Natural killer cell (primary cell): ENCODE measurements around the gene CENPO. TPM values are rescaled to one million over a fixed set of nuclear protein-coding genes. Genes with fewer than 3 reads are reported as not detected.

Source experiments
- ATAC-seq, 3 donors: fragments of 150-1000 bp in 2 of 3; fragments of 200-7000 bp in 1 of 3; cut with Tn5 transposase; 1 replicate in 1 of 3; 2 replicates in 2 of 3; pipeline ENCODE4 v1.10.0; 2021; ENCODE audit warnings: mild to moderate bottlenecking in 2 of 3, moderate library complexity in 2 of 3
- DNase-seq, 2 donors: peaks; one replicate each; pipeline versions ENCODE4 v3.0.0 to v3.0.0-alpha.2; 2013 to 2021; ENCODE audit warnings: mixed read lengths in 1 of 2
- H3K27ac ChIP-seq: one replicate; pipeline ENCODE4 v1.5.1; 2013; ENCODE audit warnings: mild to moderate bottlenecking, low read length
- H3K27me3 ChIP-seq: one replicate; pipeline ENCODE4 v1.6.1; 2013; ENCODE audit warnings: low read length; ENCODE audit not compliant: control insufficient read depth, insufficient read depth
- H3K36me3 ChIP-seq: one replicate; pipeline ENCODE4 v1.6.1; 2013; ENCODE audit warnings: low read length; ENCODE audit not compliant: control insufficient read depth, insufficient read depth
- H3K4me1 ChIP-seq: one replicate; pipeline ENCODE4 v1.6.1; 2013; ENCODE audit warnings: low read length; ENCODE audit not compliant: control insufficient read depth, insufficient read depth
- H3K4me3 ChIP-seq: one replicate; pipeline ENCODE4 v1.5.1; 2013; ENCODE audit warnings: low read length
- H3K9me3 ChIP-seq: one replicate; pipeline ENCODE4 v1.6.1; 2013; ENCODE audit warnings: low read length; ENCODE audit not compliant: control insufficient read depth, insufficient read depth
- H3K27ac Mint-ChIP-seq, 2 donors: one replicate each; pipeline ENCODE4 v1.8.0; 2022; ENCODE audit warnings: mild to moderate bottlenecking in 2 of 2, mixed read lengths in 2 of 2, moderate library complexity in 1 of 2
- H3K27me3 Mint-ChIP-seq, 2 donors: one replicate each; pipeline ENCODE4 v1.8.0; 2022; ENCODE audit warnings: low read depth in 2 of 2, mixed read lengths in 2 of 2
- H3K36me3 Mint-ChIP-seq: one replicate; pipeline ENCODE4 v1.8.0; 2022; ENCODE audit warnings: mixed read lengths
- H3K4me1 Mint-ChIP-seq, 2 donors: one replicate each; pipeline ENCODE4 v1.8.0; 2022; ENCODE audit warnings: mixed read lengths in 2 of 2
- H3K4me3 Mint-ChIP-seq: one replicate; pipeline ENCODE4 v1.8.0; 2022; ENCODE audit warnings: mild to moderate bottlenecking, moderate library complexity, mixed read lengths
- H3K9me3 Mint-ChIP-seq, 2 donors: one replicate each; pipeline ENCODE4 v1.8.0; 2022; ENCODE audit warnings: mixed read lengths in 2 of 2
- WGBS: methylation state at CpG from one replicate; pipeline ENCODE4 v1.1.7; 2013; ENCODE audit warnings: missing lambda C conversion rate; ENCODE audit not compliant: insufficient coverage; 5-methylcytosine and 5-hydroxymethylcytosine counted together
- intact Hi-C: fragments of 100-400 bp; cut with micrococcal nuclease; formaldehyde crosslinking; loops from one replicate; pipeline ENCODE4 v1.14.2; 2022
- total RNA-seq, 4 donors: library from RNA; stranded (reverse); fragments of 120-200 nt in 1 of 4; gene quantifications; one replicate each; pipeline versions ENCODE4 v1.2.3 to v1.2.4, GENCODE V29; 2013 to 2022
- TF ChIP-seq, protein P1 (sequence below): fragments of 200-600 bp; IDR thresholded peaks from one replicate; pipeline ENCODE4 v1.8.0; 2022; ENCODE audit warnings: antibody characterized with exemption

CENPO gene
- total RNA-seq, 3 donors from 2014 or later (not counting 1 experiment from before 2014, with no cell fraction given), result 8.1 to 15.1 (median 11.2) TPM

DNA sequence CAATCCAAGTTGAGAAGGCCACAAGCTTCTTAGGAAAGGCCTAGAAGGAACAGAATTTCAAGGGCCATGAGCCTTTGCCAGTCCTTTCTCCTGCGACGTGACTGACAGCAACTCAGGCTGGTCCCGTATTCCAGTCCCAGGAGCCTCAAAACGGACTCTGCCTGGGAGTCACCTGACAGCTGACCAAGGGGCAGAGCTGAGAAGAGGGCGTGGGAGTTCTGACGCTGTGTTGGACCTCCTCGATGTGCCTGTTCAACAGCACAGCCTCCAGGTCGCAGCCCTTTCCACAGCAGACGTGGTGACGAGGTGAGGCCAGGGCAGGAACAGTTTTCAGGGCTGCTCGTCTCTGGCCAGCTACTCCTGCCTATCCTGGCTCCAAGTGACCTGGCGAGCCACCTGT, 37.6 kb downstream of the CENPO start:
- Mint-ChIP-seq H3K36me3 (no peaks in the 10 kb centered on the region), H3K4me1 (peaks cover 21 to 26% of the 10 kb centered on the region in 2 donors), H3K4me3 (no peak overlapping the region), H3K27me3 (no peaks in the 10 kb centered on the region), H3K9me3 (no peaks in the 10 kb centered on the region), H3K27ac (no peak overlapping the region)
- no peak for ATAC-seq
- H3K9me3 ChIP-seq, result no peaks in the 10 kb centered on the region
- no peaks in the 10 kb centered on the region for H3K27me3 ChIP-seq
- H3K27ac ChIP-seq, result no peak overlapping the region
- DNase-seq, result no peak
- TF ChIP-seq, protein P1, sequence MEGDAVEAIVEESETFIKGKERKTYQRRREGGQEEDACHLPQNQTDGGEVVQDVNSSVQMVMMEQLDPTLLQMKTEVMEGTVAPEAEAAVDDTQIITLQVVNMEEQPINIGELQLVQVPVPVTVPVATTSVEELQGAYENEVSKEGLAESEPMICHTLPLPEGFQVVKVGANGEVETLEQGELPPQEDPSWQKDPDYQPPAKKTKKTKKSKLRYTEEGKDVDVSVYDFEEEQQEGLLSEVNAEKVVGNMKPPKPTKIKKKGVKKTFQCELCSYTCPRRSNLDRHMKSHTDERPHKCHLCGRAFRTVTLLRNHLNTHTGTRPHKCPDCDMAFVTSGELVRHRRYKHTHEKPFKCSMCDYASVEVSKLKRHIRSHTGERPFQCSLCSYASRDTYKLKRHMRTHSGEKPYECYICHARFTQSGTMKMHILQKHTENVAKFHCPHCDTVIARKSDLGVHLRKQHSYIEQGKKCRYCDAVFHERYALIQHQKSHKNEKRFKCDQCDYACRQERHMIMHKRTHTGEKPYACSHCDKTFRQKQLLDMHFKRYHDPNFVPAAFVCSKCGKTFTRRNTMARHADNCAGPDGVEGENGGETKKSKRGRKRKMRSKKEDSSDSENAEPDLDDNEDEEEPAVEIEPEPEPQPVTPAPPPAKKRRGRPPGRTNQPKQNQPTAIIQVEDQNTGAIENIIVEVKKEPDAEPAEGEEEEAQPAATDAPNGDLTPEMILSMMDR, result no peak
- no peak overlapping the region for H3K4me3 ChIP-seq
- H3K4me1 ChIP-seq, result peaks cover 13% of the 10 kb centered on the region
- 96% methylated on average over 12 of the region's 12 CpGs for WGBS
- intact Hi-C loops, result no loop called here
- H3K36me3 ChIP-seq, result no peaks in the 10 kb centered on the region

DNA sequence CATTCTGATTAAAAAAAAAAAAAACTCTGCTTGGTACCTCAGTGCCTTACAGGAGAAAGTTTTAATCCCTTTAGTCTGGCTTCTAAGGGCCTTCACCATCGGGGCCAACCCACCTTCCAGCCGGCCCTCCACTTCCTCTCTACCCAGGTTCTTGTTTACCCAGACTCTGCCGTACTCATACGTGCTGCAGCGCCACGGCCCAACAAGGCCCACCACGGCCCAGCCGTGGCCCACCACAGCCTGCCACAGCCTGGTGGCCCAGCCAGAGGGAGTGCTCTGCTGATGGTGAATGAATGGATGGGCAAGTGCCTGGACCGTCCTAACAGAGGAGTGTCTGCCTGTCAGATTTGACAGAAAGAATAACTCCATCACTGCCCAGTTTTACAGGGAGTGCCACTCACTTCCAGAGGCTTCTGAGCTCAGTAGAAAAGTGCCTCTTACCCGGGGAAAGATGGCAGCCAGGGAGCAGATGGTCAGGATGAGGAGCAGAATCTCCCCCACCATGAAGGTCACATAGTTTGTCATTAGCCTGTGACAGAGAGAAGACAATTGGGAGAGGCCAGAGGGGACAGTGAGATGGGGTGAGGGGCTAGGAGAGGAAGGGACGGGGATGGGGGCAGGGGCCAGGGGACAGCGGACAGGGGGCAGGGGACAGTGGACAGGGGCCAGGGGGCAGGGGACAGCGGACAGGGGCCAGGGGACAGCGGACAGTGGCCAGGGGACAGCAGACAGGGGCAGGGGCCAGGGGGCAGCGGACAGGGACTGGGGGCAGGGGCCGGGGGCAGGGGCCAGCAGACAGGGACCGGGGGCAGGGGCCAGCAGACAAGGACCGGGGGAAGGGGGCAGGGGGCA, 38.2 kb downstream of the CENPO start:
- no peaks in the 10 kb centered on the region for H3K36me3 ChIP-seq
- no peak overlapping the region for H3K27ac Mint-ChIP-seq
- H3K4me1 Mint-ChIP-seq, result peaks cover 15 to 19% of the 10 kb centered on the region in 2 donors
- no peaks in the 10 kb centered on the region for H3K9me3 ChIP-seq
- H3K4me3 ChIP-seq, result no peak overlapping the region
- TF ChIP-seq, protein P1, result no peak
- H3K27me3 Mint-ChIP-seq, result no peaks in the 10 kb centered on the region
- H3K27me3 ChIP-seq, result no peaks in the 10 kb centered on the region
- ATAC-seq (no peak), DNase-seq (no peak)
- H3K36me3 Mint-ChIP-seq, result no peaks in the 10 kb centered on the region
- H3K27ac ChIP-seq, result no peak overlapping the region
- H3K9me3 Mint-ChIP-seq, result no peaks in the 10 kb centered on the region
- H3K4me3 Mint-ChIP-seq, result no peak overlapping the region
- 87% methylated on average over 18 of the region's 18 CpGs for WGBS
- peaks cover 7% of the 10 kb centered on the region for H3K4me1 ChIP-seq
- intact Hi-C loops, result no loop called here

- peaks cover 9 to 14% of the 10 kb centered on the region in 2 donors for H3K4me1 Mint-ChIP-seq
- TF ChIP-seq, protein P1, result no peak
- peak overlapping the region in 1 of 2 donors; percentile 56 for H3K27ac Mint-ChIP-seq
- H3K4me3 Mint-ChIP-seq, result no peak overlapping the region
- H3K36me3 Mint-ChIP-seq, result no peaks in the 10 kb centered on the region
- DNase-seq (no peak), ATAC-seq (no peak)
- no peaks in the 10 kb centered on the region for H3K9me3 ChIP-seq
- no peaks in the 10 kb centered on the region for H3K27me3 ChIP-seq
- no peaks in the 10 kb centered on the region for H3K36me3 ChIP-seq
- intact Hi-C loops, result no loop called here
- no peaks in the 10 kb centered on the region for H3K27me3 Mint-ChIP-seq
- no peak overlapping the region for H3K4me3 ChIP-seq
- peaks cover 6% of the 10 kb centered on the region for H3K4me1 ChIP-seq
- H3K9me3 Mint-ChIP-seq, result no peaks in the 10 kb centered on the region
- H3K27ac ChIP-seq, result no peak overlapping the region
- 98% methylated on average over 14 of the region's 14 CpGs for whole genome bisulfite sequencing
Observed at GRCh38 chr2:24832073-24832461, 38.8 kb downstream of the CENPO start.
